Neuron (in vitro differentiated cells): Measurements from ENCODE around the gene PRPF8.

Experiments used
- H2AFZ ChIP-seq: one replicate; pipeline ENCODE4 v1.6.1; 2013; ENCODE audit warnings: low read depth, mild to moderate bottlenecking, inconsistent platforms, low read length, moderate library complexity
- H3K27me3 ChIP-seq: one replicate; pipeline ENCODE4 v1.6.1; 2013; ENCODE audit warnings: low read length; ENCODE audit not compliant: insufficient read depth
- H3K36me3 ChIP-seq: one replicate; pipeline ENCODE4 v1.6.1; 2013; ENCODE audit warnings: low read length; ENCODE audit not compliant: insufficient read depth
- H3K4me1 ChIP-seq: one replicate; pipeline ENCODE4 v1.6.1; 2013; ENCODE audit warnings: low read length; ENCODE audit not compliant: insufficient read depth
- H3K4me3 ChIP-seq: 2 replicates; pipeline ENCODE4 v1.5.1; 2013; ENCODE audit warnings: mild to moderate bottlenecking, low read length, moderate library complexity
- H3K9me3 ChIP-seq: one replicate; pipeline ENCODE4 v1.6.1; 2013; ENCODE audit warnings: low read length

The PRPF8 gene

DNA sequence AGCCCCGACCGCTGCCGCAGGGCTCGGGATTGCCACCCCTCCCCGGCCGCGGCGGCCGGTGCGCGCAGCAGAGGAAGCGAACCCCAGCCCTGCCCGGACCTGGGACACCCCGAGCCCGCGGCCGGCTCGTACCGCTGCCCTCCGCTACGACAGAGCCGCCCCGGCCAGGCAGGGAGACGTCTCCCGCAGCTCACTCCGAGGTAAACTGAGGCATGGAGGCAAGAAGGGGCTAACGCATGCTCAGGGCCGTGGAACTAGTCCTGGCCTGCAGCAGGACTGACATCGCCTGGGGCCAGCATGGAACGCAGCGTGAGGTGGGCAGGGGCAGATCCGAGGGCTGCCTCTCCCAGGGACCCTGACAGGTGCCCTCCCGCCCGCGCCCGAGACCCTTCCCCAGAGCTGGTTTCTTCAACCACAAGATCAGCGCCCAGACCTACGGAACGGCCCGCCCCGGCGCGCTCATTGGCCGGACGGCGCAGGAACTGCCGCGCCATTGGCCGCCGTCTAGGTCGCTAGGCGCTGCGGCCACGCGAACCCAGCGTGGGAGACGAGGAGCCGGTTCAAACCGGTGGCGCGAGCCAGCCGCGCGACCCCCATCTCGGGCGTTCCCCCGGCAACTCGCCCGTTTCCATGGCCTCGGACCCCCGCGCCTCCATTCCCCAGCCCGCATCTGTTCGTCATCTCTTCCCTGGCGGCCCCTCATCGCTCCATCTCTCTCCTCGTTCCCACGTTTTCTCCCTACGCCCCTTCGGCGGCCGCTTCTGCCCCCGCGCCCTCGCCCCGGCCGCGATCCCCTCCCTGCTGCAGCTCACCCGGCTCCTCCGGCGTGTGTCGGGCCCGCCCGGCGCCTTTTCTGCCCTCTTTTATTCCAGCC, 56.4 kb downstream of the PRPF8 start, which contains the start of gene SLC43A2:
SLC43A2 (minus strand) TSS at position 853 of the 874 bp plus-strand sequence. CDS start 960 bp downstream, outside the sequence.
- Histone ChIP-seq H3K9me3 (no peaks in the 10 kb centered on the region), H3K4me1 (peaks cover 30% of the 10 kb centered on the region), H3K36me3 (peaks cover 25% of the 10 kb centered on the region), H3K27me3 (no peaks in the 10 kb centered on the region), H2AFZ (no peak within 1 kb of the TSS), H3K4me3 (peak within 1 kb of the TSS; percentile 73)

DNA sequence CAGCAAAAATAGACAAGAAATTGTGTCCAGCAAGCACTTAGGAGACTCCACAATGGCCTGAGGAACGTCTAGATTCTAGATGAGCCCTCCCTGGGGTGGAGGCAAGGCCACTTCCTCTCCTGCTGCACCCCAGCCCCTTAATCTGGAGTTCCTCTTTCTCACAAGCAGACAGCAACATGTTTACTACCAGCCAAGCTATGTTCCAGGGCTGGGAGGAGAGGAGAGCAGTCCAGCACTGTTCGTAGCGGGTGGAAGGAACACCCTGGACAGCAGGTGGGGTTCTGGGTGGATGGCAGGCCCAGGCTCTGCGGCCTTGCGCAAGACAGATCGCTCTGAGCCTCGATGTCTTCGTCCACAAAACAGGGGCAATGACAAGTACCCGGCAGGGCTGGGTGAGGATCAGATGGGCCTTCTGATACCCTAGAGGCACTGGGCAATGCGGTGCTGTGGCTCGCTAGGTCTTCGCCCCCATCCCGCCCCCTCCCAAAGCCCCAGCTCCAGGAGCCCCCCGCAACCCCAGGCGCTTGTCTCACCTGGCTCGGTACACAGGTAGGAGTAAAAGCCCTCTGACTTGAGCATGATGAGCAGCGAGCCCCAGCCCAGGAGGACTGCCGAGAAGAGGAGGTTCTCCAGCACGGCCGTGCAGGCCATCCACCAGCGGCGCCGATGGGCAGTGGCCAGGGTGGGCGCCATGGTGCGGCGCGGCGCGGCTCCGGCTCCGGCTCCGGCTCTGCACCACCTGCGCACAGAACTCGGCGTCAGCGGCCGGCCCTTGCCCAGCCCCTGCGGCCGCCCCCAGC, 57.3 kb downstream of the PRPF8 start:
- Histone ChIP-seq H3K9me3 (no peaks in the 10 kb centered on the region), H3K4me3 (peak overlapping the region; percentile 73), H2AFZ (no peak overlapping the region), H3K27me3 (no peaks in the 10 kb centered on the region), H3K4me1 (peaks cover 30% of the 10 kb centered on the region), H3K36me3 (peaks cover 29% of the 10 kb centered on the region)

DNA sequence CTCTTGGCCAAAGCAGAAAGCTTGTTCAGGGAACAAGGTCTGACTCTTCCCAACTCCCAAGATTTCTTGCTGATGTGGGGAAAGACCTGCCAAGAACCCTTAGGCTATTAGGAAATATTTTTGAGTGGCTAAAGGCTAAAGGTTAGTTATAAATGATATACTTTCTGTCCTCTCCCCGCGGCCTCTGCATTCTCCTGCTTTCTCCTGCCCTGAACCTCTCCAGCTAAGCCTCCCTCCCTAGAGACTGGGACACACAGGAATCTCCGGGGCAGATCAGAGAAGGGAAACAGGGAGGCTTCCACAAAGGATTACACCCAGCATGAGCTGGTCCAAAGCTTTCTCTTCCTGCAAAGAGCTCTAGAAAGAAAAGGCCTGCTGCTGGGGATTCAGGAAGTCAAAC, 58.3 kb downstream of the PRPF8 start:
- Histone ChIP-seq H3K9me3 (no peaks in the 10 kb centered on the region), H3K4me3 (peak overlapping the region; percentile 73), H3K36me3 (peaks cover 37% of the 10 kb centered on the region), H2AFZ (no peak overlapping the region), H3K4me1 (peaks cover 30% of the 10 kb centered on the region), H3K27me3 (no peaks in the 10 kb centered on the region)

DNA sequence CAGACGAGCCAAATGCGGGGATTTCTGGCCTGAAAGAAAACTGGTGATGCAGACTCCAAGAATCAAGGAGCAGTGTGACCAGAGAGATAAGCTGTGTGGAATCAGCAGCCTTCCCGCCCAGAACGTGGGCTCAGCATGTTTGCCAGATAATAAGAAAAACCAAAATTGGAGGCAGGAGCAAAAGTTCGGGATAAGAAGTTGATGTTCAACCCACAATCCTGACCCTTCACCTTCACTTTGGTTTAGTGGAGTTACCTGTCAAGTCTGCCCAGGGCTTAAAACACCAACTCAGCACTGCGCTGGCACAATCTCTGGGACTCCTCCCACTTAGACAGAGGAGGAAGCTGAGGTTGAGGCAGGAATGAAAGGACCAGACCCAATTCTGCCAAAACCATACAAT, 59.1 kb downstream of the PRPF8 start:
- no peak overlapping the region for H2AFZ ChIP-seq
- peak overlapping the region; percentile 73 for H3K4me3 ChIP-seq
- peaks cover 44% of the 10 kb centered on the region for H3K36me3 ChIP-seq
- H3K4me1 ChIP-seq, result peaks cover 30% of the 10 kb centered on the region
- no peaks in the 10 kb centered on the region for H3K27me3 ChIP-seq
- H3K9me3 ChIP-seq, result no peaks in the 10 kb centered on the region

GRCh38 chr17:1625053-1625452, 59.6 kb downstream of the PRPF8 start:
- Histone ChIP-seq H3K27me3 (no peaks in the 10 kb centered on the region), H2AFZ (no peak overlapping the region), H3K9me3 (no peaks in the 10 kb centered on the region), H3K4me1 (peaks cover 30% of the 10 kb centered on the region), H3K36me3 (peaks cover 47% of the 10 kb centered on the region), H3K4me3 (no peak overlapping the region)

- no peak overlapping the region for H3K4me3 ChIP-seq
These were observed 60.0 kb downstream of the PRPF8 start for GRCh38 chr17:1624650-1625049.

GRCh38 chr17:1623057-1623630, 61.5 kb downstream of the PRPF8 start:
- H3K9me3 ChIP-seq, result no peaks in the 10 kb centered on the region
- peaks cover 24% of the 10 kb centered on the region for H3K4me1 ChIP-seq
- no peak overlapping the region for H3K4me3 ChIP-seq
- H3K36me3 ChIP-seq, result peaks cover 58% of the 10 kb centered on the region
- H3K27me3 ChIP-seq, result no peaks in the 10 kb centered on the region
- H2AFZ ChIP-seq, result no peak overlapping the region

More at GRCh38 chr17:1624650-1625049, 60.0 kb downstream of the PRPF8 start:
- Histone ChIP-seq H3K4me1 (peaks cover 28% of the 10 kb centered on the region), H3K36me3 (peaks cover 49% of the 10 kb centered on the region), H2AFZ (no peak overlapping the region), H3K27me3 (no peaks in the 10 kb centered on the region), H3K9me3 (no peaks in the 10 kb centered on the region)

- Histone ChIP-seq H3K36me3 (peaks cover 70% of the 10 kb centered on the region), H2AFZ (no peak overlapping the region), H3K27me3 (no peaks in the 10 kb centered on the region), H3K4me1 (peaks cover 14% of the 10 kb centered on the region), H3K9me3 (no peaks in the 10 kb centered on the region), H3K4me3 (no peak overlapping the region)
These were observed 63.3 kb downstream of the PRPF8 start for GRCh38 chr17:1621273-1621954.

DNA sequence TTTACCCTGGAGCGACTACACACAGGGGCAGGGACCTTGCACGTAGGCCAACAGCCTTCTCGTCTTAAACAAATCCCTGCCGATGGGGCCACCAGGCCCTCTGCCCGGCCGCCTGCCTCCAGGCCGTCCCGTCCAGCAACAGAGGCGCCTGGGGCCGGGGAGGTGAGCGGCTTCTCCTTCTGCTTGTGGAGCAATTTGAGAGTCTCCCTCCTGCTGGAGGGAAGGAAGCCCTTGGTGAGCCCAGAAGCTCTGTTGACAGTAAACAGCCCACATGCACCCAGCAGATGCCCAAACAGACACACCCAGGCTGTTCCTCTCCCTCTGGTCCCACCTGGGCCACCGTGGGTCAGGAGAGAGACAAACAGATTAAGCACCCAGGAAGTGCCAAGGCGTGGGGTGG, 64.2 kb downstream of the PRPF8 start:
- peaks cover 73% of the 10 kb centered on the region for H3K36me3 ChIP-seq
- H3K4me1 ChIP-seq, result peaks cover 5% of the 10 kb centered on the region
- no peaks in the 10 kb centered on the region for H3K27me3 ChIP-seq
- no peak overlapping the region for H2AFZ ChIP-seq
- no peak overlapping the region for H3K4me3 ChIP-seq
- no peaks in the 10 kb centered on the region for H3K9me3 ChIP-seq

DNA sequence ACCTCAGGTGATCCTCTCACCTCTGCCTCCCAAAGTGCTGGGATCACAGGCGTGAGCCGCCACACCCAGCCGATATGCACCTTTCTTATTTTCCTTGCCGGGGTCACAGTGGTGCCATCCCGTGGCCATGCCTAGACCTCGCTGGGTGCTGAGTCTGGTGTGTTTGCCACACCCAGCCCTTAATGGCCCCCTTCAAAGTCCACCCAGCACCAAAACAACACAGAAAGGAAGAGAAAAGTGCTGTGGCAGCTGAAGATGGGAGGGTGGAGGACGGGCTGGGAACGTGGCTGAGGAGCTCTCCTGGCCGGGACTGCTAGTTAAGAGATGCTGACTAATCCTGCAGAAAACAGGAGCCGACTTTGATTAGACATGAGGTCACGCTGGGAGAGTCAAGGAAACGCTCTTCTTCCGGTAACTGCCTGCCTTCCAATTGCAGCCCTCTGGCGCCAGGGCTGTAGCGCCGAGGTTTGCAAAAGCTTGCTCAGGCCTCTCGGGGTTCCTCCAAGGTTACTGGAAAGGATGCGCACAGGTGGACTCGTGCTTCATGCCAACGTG, 67.0 kb downstream of the PRPF8 start:
- no peaks in the 10 kb centered on the region for H3K9me3 ChIP-seq
- no peak overlapping the region for H2AFZ ChIP-seq
- H3K4me3 ChIP-seq, result no peak overlapping the region
- no peaks in the 10 kb centered on the region for H3K4me1 ChIP-seq
- no peaks in the 10 kb centered on the region for H3K27me3 ChIP-seq
- H3K36me3 ChIP-seq, result peaks cover 68% of the 10 kb centered on the region

DNA sequence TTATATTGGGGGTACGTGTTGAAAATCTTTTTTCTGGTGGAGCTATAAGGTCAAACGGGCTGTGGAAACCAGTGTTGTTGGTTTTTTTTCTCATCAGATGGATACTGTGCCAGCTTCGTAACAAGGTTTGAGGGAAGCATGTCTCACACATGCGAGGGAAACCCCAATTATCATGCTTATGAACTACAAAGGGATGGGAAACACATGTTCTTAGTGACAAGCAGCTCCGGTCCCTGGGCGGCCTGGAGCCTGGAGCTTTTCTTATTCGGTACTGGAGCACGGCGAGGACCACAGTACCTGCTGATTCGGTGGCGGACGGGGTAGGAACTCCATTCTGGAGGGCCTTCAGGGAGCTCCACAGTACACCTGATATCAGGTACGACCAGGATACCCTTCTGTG, 68.6 kb downstream of the PRPF8 start:
- Histone ChIP-seq H3K4me1 (no peaks in the 10 kb centered on the region), H2AFZ (no peak overlapping the region), H3K4me3 (no peak overlapping the region), H3K9me3 (no peaks in the 10 kb centered on the region), H3K27me3 (no peaks in the 10 kb centered on the region), H3K36me3 (peaks cover 70% of the 10 kb centered on the region)

DNA sequence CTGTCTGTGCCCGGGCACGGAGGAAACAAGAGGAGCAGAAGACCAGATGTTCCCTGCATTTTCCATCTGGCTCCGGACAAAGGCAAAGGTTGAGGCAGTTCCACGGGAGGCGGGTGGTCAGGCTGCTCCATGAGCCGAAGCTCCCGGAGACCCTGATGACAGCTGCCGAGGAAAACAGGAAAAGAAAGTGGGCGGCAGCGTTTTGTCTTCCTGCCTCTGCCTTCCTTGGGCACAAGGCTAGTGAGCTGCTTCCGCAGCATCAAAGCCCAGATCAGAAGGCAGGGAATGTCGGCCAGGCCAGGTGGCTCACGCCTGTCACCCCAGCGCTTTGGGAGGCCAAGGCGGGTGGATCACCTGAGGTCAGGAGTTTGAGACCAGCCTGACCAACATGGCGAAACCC, 72.3 kb downstream of the PRPF8 start:
- Histone ChIP-seq H3K36me3 (peaks cover 77% of the 10 kb centered on the region), H3K4me3 (no peak overlapping the region), H3K9me3 (no peaks in the 10 kb centered on the region), H3K27me3 (no peaks in the 10 kb centered on the region), H2AFZ (no peak overlapping the region), H3K4me1 (no peaks in the 10 kb centered on the region)
